GM19468 (cell line): ENCODE results near the gene ABR.

ENCODE experiments used
- ATAC-seq: cut with Tn5 transposase; IDR thresholded peaks from one replicate; pipeline ENCODE4 v1.9.1; 2021; ENCODE audit warnings: mild to moderate bottlenecking, moderate library complexity, moderate number of reproducible peaks; ENCODE audit not compliant: unreplicated experiment; ENCODE audit errors: extremely low read depth

ABR gene

DNA sequence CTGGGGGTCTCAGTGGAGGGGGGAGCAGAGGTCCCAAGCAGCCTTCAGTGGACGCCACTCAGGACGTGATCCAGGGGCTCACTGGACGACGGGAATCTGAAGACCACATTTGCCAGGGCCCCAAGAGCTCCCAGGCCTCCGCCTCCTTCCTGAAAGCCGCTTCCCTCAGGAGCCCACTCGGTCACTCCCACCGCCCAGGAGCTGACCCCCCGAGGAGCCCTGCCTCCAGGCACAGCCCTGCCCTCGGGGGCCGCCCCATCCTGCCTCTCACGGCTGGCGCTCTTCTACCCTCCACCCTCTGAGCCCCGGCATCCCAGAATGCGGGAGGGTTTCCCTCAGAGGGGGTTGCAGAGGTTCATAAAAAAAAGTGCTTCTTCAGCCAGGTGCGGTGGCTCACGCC, 158.6 kb downstream of the ABR start:
- no peak for ATAC-seq

DNA sequence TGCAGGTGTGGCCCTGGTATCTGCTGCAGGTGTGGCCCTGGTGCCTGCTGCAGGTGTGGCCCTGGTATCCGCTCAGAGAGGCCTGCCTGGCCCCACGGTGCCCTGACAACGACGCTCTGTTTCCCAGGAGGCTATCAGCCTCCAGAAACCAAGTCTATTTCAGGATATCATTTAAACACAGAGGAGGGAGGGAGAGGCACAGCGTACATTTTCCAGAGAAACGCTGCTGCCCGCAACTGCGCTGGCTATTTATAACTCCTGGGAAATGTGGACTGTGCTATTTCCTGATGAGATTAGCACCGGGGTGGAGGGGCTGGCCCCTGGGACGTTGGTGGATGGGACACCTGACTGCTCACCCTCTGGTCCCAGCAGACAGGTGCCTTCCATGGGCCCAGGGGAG, 160.3 kb downstream of the ABR start:
- no peak for ATAC-seq

DNA sequence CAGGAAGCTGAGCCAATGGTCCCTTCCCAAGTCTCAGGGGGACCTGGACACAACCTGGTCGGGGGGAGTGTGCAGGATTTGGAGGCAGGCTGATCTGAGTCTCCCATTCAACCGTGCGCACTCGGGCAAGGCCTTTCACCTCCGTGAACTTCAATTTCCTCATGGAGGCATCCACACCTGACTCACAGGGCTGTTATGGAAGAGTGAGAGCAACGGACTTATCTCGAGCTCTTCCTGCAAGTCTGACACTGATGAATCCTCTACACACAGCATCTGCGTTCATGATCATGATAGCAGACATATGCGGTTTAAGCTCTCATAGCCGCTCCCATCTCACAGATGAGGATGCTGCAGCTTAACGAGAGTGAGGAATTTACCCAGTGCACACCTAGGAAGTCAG, 161.2 kb downstream of the ABR start:
- no peak for ATAC-seq

DNA sequence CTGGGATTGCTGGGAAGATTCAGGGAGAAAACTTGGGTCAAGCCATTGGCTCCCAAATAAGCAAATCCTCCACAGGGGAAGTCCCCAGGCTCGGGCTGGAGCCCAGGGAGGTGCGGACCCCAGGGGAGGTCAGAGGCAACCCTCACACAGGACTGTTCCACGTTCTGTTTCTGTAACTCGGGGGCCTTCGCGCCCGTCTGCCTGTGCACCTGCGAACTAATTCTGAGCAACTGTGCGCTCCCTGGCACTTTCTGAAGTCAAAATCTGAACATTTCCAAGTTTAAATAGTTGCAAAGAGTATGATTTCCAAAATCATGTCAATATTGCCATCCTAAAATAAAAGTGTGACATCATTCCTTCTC, 166.1 kb downstream of the ABR start:
- no peak for ATAC-seq

DNA sequence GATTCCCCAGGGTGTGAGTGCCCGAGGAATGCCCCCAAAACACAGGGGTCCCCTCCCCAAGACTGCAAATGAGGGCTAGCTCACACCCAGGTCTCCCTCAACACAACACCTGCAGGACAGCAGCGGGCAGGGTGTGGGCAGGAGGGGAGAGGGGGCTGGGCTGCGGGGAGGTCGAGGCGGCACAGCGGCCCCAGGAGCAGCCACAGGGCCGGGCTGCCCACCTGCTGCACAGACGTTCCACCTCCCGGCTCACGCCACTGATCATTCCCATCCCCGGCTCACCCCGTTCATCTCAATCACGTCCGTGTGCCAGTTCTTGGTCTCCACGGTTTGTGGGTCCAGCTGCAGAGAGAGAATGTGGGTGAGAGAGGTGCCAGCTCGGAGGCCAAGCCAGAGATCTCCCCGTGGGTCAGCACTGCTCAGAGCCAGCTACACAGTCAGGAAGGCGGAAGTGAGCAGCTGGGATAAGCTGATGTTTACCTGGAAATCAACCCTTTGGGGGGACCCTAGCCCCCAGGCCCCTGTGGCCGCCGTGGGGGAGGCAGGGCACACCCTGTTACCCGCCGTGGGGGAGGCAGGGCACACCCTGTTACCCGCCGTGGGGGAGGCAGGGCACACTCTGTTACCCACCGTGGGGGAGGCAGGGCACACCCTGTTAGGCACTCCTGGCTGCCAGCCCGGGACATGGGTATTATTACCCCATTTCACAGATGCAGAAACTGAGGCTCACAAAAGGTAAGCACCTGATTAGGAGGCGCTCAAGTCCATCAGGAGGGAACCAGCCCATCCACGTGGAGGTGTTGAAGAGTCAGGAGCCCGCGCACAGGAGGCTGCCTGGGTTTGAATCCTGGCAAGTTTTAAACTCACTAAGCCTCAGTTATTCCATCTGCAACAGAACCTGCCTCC, 166.7 kb downstream of the ABR start:
- no peak for ATAC-seq

DNA sequence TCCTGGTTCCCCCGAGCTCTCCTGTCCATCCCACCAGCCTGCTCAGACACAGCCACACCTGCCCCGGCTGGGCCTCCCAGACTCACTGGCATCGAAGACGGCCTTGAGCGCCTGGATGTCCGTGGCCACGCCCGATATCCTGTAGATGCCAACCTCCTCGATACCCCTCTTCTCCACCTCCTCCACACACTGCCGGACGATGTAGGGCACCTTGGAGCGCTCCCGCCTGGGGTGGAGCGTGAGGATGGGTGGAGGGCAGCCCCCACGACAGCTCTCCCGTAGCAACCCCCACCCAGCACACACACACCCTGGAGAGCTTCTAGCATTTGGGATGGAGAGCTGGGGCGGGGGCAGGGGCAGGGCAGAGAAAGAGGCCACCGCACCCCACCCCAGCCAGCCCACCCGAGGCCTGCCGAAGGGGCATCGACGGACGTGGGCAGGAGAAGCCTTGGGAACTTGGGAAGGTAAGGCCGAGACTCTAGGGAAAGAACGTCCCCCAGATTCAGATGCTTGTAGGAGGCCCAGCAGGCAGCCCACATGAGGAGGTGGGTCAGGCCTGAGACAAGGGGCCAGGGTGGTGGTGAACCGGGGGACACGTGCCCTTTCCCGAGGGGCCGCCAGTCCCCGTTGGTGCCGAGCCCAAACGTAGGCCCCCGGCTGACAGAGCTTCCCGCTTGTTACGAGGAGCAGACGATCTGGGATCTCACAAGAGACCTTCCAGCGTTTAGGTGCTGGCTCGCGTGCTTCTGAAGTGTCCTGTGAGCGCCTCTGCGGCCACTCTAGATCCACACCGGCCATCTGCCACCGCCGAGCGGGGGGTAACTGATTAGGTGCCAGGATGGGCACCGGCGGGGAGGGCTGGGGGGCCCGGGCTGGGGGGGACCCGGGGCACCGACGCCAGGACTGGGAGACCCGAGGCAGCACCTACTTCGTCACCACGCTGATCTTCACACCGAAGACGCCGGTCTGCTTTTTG, 167.7 kb downstream of the ABR start:
- no peak for ATAC-seq

DNA sequence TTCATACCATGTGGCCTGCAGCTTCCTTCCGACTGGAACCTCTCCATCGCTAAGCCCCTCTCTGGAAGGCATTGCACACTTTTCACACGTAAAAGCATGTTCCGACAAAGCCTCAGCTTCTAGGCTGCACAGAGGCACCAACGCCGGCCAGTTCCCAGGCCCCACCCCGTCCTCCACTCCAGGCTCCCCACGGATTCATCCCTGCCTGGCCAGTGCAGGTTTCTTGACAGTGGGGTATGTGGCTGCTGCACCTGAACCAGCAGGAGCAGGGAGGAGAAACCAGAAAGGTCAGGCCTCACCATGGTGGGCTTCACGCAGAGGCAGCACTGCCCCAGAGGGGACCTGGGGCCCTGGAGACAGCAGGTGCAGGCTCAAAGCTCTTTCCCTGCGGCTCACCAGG, 168.6 kb downstream of the ABR start:
- ATAC-seq: no peak

DNA sequence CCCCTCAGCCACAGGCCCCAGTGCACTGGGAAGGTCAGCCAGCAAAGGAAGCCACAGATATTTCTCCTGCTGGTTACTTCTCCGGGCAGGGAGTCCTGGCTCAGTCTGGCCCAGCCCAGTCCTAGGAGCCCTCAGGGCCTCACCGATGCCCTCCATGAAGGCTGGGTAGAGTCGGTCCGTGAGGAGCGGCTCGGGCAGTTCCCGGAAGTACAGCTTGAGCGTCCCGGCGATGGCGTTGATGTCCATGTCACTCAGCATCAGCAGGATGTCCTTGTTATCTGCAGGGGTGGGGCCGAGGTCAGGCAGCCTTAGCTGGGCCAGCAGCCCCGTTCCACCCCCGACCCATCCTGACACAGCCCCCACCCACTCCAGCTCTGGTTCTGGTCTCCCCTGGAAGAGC, 169.2 kb downstream of the ABR start:
- ATAC-seq: no peak

DNA sequence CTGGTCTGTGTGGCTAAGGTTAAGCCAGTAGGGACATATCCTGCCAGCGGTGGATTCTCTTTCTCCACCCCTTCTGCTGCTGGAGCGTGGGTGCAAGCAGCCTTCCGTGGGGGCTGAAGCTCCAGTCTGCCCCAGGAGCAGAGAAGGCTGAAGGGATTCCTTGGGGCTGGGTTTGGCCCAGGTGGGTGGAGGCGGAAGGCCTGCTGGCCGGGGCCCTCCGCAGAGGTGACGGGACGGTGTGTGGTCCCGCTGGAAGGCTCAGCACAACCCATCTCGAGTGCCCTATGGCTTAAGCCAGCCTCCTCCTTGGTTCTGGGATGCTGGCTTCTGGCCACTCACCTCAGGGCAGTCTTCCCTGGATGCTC, 169.7 kb downstream of the ABR start:
- ATAC-seq: no peak

DNA sequence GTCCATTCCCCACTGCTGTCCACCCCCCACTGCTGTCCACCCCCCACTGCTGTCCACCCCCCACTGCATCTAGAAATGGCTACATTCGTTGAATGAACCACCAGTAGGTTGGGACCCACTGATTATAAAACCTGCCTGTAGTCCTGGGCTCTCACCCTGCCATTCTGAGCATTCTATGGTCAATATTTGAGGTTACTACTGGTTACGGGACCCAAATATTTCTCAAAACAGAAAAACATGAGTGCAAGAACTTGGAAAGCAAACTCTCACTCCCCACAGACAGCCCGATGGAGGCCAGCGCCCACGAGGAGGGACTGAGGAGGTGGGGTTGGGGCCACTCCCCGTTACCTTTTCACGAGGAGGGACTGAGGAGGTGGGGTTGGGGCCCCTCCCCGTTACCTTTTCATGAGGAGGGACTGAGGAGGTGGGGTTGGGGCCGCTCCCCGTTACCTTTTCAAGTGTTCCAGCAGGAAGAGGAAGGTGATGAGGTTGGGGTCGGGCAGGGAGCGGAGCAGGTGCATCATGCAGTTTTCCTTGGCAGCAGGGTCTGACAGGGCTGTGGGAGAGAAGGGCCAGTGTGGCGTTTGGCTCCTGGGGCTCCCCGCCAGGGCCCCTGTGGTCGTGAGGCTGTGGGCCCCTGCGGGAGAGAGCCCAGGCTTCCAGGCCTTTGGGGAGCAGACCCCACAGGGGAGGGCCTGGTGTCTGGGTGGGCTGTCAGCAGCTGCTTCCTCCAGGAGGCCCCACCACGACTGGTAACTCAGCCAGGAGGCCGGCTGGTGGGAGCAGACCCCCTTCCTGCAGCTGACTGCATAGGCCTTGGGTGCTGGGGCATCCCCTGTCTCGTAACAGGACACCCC, 170.3 kb downstream of the ABR start:
- no peak for ATAC-seq

DNA sequence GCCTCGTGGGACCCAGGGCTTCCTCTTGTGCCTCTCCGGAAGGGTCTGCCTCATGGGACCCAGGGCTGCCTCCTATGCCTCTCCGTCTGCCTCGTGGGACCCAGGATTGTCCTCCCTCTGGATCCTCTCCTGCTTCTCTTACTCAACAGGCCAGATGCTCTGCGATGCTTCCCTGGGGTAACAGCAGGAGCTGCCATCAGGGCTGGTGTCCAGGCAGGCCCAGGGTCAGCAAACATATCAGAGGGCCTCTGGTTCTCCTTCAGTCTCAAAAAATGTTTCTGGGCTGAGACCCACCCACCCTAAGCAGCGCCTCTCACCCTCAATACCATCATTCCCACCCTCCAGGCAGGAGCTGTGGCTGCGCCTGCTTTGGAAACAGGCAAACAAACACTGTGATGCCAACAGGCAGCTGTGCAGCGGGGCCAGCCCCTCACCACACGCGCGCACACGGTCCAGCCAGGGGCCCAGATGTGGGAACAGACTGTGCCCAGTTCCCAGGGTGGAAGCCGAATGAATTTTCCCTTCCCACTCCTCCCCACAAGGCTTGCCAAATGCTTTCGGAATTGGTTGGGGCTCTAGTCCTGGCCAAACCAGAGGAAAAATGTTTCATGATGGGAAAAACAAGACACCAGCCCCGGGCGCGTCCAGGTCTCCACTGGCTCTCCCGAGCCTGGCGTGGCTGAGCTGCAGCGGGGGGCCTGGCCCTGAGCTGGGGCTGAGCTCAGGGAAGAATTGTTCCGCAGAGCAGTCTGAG, 171.6 kb downstream of the ABR start:
- no peak for ATAC-seq

DNA sequence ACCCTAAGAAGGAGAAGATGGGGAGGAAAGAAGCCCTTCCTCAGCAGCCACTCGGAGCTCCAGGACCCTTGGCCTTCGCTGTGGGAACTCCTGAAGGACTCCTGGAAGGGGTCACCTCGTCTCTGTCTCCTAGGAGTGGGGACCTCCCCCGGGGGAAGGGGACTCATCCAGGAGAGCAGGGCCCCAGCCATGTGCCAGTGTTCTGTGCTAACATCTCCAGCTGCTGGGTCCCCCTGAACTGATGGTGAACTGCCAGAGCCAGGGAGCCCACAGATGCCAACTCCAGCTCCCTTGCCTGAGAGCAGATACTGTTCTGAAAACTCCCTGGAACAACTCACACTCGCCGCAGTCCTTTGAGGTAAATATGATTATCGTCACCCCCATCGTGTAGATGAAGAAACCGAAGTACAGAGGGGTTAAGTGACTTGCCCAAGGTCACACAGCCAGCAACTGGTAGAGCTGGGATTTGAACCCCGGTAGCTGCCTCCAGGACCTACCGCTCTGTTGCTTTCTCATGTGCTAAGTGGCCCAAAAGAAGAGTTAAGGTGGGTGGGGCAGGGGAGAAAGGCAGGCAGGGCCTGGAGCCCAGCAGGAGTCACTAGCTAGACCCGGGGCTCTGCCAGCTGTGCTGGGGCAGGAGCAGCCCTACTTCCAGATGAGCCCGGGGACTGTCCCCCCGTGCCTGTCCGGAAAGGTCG, 172.3 kb downstream of the ABR start:
- ATAC-seq: no peak

DNA sequence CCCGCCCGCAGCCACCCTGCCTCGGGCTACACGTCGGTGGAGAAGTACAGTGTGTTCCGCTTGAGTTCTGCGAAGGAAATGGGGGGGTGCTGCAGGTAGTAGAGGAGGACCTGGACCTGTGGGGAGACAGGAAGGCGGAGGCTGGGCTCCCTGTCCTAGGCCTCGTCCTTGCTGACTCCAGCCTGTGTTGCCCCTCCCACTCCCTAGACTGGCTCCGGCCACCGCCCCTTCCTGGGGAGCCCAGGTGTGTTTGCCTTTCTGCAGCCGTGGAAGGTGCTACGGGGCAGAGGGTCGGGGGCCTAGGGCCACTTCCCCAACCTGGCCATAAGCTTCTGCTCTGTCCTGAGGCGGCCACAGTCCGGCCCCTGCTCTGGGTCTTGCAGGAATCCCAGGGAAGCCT, 173.7 kb downstream of the ABR start:
- no peak for ATAC-seq

DNA sequence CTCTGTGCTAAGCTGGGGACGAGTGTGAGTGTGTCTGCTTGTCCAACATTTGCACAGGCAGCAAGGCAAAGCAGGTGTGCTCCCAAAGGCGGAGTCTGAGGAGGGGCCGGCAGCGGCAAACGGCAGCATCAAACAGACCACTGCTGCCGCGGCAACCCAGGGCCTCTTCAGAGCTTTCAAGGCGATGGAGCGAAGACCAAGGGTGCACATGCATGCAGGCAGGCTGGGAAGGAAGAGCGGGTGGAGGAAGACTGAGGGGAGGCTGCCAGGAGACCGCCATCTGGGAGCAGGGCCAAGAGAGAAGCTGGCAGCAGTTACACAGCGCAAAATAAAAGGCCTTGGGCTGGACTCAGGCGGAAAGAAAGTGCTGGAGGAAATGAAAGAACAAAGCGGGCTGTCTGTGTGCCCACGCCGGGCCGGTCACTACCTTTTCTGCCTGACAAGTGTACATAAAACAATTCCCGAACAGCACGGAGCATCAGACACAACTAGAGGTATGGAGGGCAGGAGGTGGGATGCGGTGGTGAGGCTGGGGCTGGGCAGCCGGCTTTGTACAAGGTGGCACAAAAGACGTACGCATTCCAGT, 174.3 kb downstream of the ABR start:
- ATAC-seq: no peak

DNA sequence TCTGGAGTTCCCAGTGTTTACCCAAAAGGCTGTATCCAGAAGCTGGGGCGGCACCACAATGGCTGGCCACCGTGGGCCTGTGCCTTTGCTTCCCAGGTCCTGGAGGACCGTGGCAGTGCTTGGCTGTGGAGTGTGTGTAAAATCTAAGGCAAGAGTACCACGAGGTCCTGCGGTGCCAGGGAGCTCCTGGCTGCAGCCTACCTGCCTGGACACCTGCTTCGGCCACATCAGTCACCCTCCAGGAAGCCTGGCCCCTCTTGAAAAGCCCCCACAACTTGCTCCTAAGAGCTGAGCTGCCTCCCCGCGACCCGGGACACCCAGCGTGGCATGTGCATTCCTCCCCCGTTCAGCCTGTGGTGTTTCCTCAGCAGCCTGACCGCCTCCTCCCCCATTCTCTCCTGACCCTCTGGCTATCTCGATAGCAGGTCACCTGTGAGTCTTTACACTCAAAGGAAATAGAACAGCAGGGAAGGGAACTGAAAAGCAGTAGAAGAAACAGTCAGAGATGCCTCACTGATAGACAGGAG, 174.9 kb downstream of the ABR start:
- ATAC-seq: no peak

DNA sequence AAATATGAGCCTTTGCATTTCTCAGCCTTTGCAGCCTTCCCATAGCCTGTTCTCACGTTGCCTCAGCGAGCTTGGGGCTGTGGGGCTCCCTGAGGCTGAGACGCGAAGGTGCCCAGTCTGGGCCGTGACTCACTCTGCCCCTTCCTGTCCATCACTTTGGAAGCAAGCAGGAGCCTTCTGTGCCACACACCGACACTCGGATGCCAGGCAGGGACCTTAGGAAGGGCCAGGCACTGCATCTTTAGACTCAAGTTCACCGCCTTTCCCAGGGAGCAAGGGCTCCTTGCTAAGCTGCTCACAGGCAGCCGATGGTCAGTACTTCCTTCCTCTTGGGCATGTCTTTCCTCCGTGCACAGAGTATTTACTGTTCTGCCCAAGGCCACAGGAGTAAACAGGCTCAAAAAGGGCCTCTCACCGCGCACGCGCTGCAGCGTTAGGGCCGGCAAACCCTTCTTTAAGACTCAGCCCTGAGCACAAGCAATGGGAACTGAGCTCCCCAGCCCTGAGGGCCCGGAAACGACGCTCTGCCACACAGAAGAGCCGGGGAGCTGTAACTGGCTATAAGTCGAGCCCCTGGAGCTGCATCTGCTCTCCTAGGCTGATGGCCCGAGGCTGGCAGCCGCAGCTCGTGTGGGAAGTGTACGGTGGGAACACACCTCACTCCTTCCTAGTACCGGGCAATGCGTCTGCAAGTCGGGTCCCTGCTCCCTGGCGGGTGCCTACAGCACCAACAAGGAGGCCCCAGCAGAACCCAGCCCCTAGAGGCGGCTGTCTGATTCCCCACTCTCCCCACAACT, 175.6 kb downstream of the ABR start:
- no peak for ATAC-seq

DNA sequence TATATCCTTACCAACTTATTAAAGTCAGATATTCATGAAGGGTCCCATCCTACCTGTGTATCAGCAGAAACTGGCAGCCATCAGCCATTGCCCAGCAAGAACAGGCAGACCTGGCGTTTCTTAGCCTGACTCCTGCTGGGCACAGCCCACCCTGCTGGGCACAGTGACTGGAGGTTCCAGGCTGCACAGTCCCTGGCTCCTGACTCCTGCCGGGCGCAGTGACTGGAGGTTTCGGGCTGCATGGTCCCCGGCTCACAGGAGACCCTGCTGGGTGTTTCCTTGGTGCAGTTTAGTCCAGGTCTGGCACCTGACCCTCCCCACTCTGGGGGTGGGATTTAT, 176.2 kb downstream of the ABR start:
- no peak for ATAC-seq
